Measurements from ENCODE around the gene QSOX2. TPM values are rescaled to one million over a fixed set of nuclear protein-coding genes. Genes with fewer than 3 reads are reported as not detected.

Gene QSOX2
- total RNA-seq, 1 donor from 2014 or later: 24.1 TPM

DNA sequence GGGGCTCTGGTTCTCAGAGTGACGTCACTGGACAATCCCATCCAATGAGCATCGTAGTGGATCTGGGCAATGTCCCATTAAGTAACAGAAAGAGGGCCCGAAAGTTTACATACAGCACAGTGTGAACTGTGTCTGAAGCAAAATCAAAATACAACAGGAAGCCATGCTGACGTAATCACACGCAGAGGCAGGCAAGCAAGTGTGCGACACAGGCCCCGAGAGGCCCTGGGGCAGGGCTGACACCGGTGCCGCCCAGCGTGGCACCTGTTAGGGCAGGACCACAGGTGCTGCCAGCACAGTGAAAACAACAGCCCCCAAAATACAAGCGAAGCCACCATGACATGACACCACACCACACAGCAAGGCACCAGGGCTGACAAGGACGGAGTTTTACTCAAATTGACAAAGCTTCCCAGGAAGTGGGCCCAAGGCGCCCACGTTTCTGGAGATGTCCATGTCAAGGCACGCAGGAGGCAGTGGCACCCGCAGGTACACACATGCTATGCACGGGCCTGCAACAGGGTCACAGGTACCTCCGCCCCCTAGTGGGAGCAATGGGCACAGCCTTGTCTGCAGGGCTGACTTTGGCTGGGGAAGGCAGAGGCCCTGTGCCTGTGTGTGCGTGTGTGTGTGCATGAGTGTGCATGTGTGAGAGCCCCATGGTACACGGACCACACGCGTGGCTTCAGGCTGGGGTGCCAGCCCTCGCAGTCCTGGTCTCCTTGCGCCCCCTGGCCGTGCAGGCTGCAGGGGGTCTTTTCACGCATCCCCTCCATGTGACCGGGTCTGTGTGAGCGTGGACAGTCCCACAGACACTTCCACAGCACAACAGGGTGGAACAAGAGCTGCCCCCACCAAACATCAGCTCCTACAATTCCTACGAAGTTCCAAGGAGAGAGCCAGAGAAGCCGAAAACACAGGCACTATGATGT lies 19.6 kb downstream of the QSOX2 start:
- no peaks in the 10 kb centered on the region for H3K9me3 Mint-ChIP-seq (ENCODE audit: low read depth)
- no peak overlapping the region for H3K4me3 Mint-ChIP-seq (ENCODE audit: low read depth)
- H3K4me1 Mint-ChIP-seq (ENCODE audit: low read depth): peaks cover 3% of the 10 kb centered on the region
- peaks cover 11% of the 10 kb centered on the region for H3K36me3 Mint-ChIP-seq (ENCODE audit: insufficient read depth)
- H3K27ac Mint-ChIP-seq: peak overlapping the region; percentile 76
- DNase-seq (ENCODE audit: low spot score, unreplicated experiment): peak; percentile 80
- no peaks in the 10 kb centered on the region for H3K27me3 Mint-ChIP-seq
- TF ChIP-seq, protein P1, sequence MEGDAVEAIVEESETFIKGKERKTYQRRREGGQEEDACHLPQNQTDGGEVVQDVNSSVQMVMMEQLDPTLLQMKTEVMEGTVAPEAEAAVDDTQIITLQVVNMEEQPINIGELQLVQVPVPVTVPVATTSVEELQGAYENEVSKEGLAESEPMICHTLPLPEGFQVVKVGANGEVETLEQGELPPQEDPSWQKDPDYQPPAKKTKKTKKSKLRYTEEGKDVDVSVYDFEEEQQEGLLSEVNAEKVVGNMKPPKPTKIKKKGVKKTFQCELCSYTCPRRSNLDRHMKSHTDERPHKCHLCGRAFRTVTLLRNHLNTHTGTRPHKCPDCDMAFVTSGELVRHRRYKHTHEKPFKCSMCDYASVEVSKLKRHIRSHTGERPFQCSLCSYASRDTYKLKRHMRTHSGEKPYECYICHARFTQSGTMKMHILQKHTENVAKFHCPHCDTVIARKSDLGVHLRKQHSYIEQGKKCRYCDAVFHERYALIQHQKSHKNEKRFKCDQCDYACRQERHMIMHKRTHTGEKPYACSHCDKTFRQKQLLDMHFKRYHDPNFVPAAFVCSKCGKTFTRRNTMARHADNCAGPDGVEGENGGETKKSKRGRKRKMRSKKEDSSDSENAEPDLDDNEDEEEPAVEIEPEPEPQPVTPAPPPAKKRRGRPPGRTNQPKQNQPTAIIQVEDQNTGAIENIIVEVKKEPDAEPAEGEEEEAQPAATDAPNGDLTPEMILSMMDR (IDR thresholded peaks at IDR 0.05; ENCODE audit: unreplicated experiment): peak; percentile 94

GRCh38 chr9:136225366-136225747 lies 20.3 kb downstream of the QSOX2 start:
- no peak overlapping the region for H3K4me3 Mint-ChIP-seq (ENCODE audit: low read depth)
- no peak for DNase-seq (ENCODE audit: low spot score, unreplicated experiment)

DNA sequence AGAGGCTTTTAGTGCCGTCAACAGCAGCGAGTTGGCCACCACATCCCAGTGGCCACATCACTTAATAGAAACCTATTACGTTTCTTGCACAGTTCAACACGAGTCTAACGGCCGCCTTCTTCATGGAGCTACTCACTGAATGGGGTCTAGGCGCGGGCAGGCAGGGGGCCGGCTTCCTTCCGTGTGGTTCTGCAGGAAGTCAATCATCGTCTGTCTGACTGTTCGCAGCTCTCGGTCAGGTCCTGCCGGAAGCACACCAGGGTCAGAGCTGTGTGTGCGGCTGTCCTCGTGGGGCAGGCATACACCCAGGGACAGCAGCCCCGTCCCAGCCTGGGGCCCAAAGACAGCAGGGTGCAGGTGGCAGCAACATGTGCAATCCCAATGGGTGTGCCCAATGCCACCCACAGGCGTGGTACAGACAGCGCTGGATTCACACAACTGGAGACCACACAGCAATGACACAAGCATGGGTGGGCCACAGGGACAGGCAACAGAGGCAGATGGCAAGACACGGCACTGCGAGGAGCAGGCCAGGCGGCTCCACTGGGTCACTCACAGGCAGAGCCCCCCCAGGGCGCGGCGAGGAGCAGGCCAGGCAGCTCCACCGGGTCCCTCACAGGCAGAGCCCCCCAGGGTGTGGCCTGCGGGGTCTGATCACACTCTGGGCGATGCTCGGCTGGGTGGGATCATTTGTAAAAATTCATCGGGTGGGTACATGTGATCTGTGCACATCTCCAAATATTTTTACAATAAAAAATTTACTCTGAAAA lies 21.6 kb downstream of the QSOX2 start:
- H3K4me1 Mint-ChIP-seq (ENCODE audit: low read depth): no peaks in the 10 kb centered on the region
- H3K36me3 Mint-ChIP-seq (ENCODE audit: insufficient read depth): peaks cover 13% of the 10 kb centered on the region
- no peaks in the 10 kb centered on the region for H3K27me3 Mint-ChIP-seq
- no peak overlapping the region for H3K4me3 Mint-ChIP-seq (ENCODE audit: low read depth)
- no peak overlapping the region for H3K27ac Mint-ChIP-seq
- TF ChIP-seq, protein P1 (IDR thresholded peaks at IDR 0.05; ENCODE audit: unreplicated experiment): no peak
- no peak for DNase-seq (ENCODE audit: low spot score, unreplicated experiment)
- H3K9me3 Mint-ChIP-seq (ENCODE audit: low read depth): no peaks in the 10 kb centered on the region

More at GRCh38 chr9:136225366-136225747, 20.3 kb downstream of the QSOX2 start:
- H3K27ac Mint-ChIP-seq: no peak overlapping the region
- TF ChIP-seq, protein P1 (IDR thresholded peaks at IDR 0.05; ENCODE audit: unreplicated experiment): no peak
- no peaks in the 10 kb centered on the region for H3K27me3 Mint-ChIP-seq
- peaks cover 13% of the 10 kb centered on the region for H3K36me3 Mint-ChIP-seq (ENCODE audit: insufficient read depth)
- no peaks in the 10 kb centered on the region for H3K4me1 Mint-ChIP-seq (ENCODE audit: low read depth)
- no peaks in the 10 kb centered on the region for H3K9me3 Mint-ChIP-seq (ENCODE audit: low read depth)

DNA sequence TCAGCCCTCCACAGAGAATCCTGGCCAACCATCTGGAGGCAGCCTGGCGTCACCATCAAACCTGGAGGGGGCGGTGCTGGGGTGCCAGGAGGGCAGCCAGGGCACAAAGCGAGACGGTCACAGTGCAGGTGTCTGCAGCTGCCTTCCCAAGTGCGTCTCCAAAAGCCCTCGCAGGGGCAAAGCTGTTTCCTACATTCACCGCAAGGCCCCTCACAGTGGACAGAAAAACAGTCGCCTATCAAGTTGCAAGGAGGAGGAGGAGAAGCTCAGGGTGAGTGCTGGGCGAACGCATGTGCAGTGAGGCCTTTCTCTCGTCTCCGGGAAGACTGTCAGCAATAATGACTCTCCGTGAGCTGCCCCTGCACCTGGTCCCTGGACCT lies 22.7 kb downstream of the QSOX2 start:
- H3K27me3 Mint-ChIP-seq: no peaks in the 10 kb centered on the region
- H3K36me3 Mint-ChIP-seq (ENCODE audit: insufficient read depth): peaks cover 13% of the 10 kb centered on the region
- no peaks in the 10 kb centered on the region for H3K4me1 Mint-ChIP-seq (ENCODE audit: low read depth)
- no peak overlapping the region for H3K4me3 Mint-ChIP-seq (ENCODE audit: low read depth)
- no peak for DNase-seq (ENCODE audit: low spot score, unreplicated experiment)
- H3K9me3 Mint-ChIP-seq (ENCODE audit: low read depth): no peaks in the 10 kb centered on the region
- no peak overlapping the region for H3K27ac Mint-ChIP-seq
- TF ChIP-seq, protein P1 (IDR thresholded peaks at IDR 0.05; ENCODE audit: unreplicated experiment): no peak

- no peaks in the 10 kb centered on the region for H3K9me3 Mint-ChIP-seq (ENCODE audit: low read depth)
- no peak overlapping the region for H3K4me3 Mint-ChIP-seq (ENCODE audit: low read depth)
- H3K27me3 Mint-ChIP-seq: no peaks in the 10 kb centered on the region
- no peak for DNase-seq (ENCODE audit: low spot score, unreplicated experiment)
- no peak overlapping the region for H3K27ac Mint-ChIP-seq
- no peaks in the 10 kb centered on the region for H3K4me1 Mint-ChIP-seq (ENCODE audit: low read depth)
- TF ChIP-seq, protein P1 (IDR thresholded peaks at IDR 0.05; ENCODE audit: unreplicated experiment): no peak
- peaks cover 13% of the 10 kb centered on the region for H3K36me3 Mint-ChIP-seq (ENCODE audit: insufficient read depth)
Observed at GRCh38 chr9:136222166-136222905, 23.3 kb downstream of the QSOX2 start.

Data from progenitor cell of endocrine pancreas (in vitro differentiated cells).